ENCODE data around the gene RESP18.

DNA sequence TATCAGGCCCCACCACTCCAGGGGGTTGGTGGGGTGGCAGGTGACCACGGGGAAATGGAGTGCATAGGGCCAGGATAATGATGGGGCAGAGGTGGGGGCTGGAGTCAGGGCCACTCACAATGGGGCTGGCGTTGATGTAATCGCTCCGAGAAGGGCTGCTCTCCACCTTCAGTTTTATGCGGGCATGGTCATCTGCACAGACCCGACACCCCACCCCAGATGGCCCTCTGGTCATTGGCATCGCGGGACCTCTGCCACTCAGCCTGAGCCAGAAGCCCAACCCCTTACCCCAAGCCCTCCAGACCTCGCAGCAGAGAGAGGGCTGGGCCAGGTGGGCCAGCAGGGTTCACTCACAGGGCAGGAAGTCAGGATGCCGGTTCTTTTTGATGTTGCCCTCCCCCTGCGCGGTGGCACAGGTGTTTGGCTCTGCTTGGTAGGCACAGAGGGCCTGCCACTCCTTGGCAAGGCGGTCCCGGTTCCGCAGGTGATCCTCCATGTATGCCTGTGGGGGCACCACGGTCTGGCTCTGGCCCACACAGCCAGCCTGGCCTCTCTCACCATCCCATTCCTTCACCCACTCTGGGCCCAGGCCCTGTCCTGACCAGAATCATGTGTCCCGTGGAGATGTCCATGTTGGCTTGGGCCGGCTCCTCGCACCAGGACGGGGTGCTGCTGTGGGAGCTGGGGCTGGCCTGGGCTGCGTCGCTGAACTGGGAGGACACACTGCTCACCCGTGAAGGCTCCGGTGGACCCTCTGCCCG, 35.7 kb downstream of the RESP18 start:
- TF ChIP-seq, protein P1, sequence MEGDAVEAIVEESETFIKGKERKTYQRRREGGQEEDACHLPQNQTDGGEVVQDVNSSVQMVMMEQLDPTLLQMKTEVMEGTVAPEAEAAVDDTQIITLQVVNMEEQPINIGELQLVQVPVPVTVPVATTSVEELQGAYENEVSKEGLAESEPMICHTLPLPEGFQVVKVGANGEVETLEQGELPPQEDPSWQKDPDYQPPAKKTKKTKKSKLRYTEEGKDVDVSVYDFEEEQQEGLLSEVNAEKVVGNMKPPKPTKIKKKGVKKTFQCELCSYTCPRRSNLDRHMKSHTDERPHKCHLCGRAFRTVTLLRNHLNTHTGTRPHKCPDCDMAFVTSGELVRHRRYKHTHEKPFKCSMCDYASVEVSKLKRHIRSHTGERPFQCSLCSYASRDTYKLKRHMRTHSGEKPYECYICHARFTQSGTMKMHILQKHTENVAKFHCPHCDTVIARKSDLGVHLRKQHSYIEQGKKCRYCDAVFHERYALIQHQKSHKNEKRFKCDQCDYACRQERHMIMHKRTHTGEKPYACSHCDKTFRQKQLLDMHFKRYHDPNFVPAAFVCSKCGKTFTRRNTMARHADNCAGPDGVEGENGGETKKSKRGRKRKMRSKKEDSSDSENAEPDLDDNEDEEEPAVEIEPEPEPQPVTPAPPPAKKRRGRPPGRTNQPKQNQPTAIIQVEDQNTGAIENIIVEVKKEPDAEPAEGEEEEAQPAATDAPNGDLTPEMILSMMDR (IDR thresholded peaks at IDR 0.05; ENCODE audit: borderline replicate concordance, extremely low read depth, low read length, poor library complexity, severe bottlenecking): no peak
- TF ChIP-seq EZH2 (IDR thresholded peaks at IDR 0.05; ENCODE audit: borderline replicate concordance, low read depth, low read length, severe bottlenecking): no peak

Data from DND-41 (cell line).